VCaP (cell line): ENCODE measurements around the gene SHANK1.

Source experiments
- H3K27ac ChIP-seq: fragments of 450-650 bp; 2 replicates; pipeline ENCODE4 v1.5.1; 2017
- TF ChIP-seq, protein P1 (sequence below): fragments of 450-650 bp; conservative IDR thresholded peaks from 2 replicates; pipeline ENCODE4 v1.5.1; 2017; ENCODE audit warnings: mild to moderate bottlenecking, moderate library complexity

The SHANK1 gene

DNA sequence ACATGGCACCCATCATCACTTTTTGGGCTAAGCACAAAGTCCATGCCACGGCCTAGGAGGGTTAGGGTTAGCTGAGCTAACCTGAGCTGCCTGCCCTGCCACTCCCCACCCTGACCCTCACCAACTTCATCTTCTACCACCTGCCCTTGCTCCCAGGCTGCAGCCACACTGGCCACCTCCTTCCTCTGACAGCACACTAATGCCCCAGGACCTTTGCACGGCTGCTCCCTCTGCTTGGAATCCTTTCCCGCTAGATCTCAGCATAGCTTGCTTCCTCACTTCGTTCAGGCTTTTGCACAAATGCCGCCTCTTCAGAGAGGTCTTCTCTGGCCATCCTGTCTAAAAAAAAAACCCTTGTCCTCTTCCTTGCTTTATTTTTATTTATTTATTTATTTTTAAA is 13.2 kb downstream of the SHANK1 start:
- TF ChIP-seq, protein P1, sequence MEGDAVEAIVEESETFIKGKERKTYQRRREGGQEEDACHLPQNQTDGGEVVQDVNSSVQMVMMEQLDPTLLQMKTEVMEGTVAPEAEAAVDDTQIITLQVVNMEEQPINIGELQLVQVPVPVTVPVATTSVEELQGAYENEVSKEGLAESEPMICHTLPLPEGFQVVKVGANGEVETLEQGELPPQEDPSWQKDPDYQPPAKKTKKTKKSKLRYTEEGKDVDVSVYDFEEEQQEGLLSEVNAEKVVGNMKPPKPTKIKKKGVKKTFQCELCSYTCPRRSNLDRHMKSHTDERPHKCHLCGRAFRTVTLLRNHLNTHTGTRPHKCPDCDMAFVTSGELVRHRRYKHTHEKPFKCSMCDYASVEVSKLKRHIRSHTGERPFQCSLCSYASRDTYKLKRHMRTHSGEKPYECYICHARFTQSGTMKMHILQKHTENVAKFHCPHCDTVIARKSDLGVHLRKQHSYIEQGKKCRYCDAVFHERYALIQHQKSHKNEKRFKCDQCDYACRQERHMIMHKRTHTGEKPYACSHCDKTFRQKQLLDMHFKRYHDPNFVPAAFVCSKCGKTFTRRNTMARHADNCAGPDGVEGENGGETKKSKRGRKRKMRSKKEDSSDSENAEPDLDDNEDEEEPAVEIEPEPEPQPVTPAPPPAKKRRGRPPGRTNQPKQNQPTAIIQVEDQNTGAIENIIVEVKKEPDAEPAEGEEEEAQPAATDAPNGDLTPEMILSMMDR = no peak
- no peak overlapping the region for H3K27ac ChIP-seq

DNA sequence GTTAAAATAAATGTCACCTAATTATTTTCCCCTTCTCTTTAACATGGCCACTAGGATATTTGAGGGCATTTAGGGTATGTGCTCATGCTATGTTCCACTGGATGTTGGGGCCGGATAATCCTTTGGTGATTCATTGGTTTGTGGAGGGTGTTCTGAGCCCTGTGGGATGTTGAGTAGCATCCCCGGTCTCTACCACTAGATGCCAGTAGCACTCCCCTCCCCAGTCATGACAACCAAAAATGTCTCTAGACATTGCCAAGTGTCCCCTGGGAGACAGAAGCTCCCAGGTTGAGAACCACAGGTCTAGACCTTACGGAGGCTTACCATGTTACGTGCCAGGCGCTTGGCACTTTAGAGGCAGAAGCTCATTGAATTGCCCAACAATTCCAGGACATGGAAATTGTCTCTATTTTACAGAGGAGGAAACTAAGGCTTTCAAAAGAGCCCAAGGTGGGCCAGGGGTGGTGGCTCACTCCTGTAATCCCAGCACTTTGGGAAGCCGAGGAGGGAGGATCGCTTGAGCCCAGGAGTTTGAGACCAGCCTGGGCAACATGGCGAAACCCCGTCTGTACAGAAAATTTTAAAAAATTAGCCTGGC is 14.1 kb downstream of the SHANK1 start:
- TF ChIP-seq, protein P1 = peak; percentile 96
- no peak overlapping the region for H3K27ac ChIP-seq

DNA sequence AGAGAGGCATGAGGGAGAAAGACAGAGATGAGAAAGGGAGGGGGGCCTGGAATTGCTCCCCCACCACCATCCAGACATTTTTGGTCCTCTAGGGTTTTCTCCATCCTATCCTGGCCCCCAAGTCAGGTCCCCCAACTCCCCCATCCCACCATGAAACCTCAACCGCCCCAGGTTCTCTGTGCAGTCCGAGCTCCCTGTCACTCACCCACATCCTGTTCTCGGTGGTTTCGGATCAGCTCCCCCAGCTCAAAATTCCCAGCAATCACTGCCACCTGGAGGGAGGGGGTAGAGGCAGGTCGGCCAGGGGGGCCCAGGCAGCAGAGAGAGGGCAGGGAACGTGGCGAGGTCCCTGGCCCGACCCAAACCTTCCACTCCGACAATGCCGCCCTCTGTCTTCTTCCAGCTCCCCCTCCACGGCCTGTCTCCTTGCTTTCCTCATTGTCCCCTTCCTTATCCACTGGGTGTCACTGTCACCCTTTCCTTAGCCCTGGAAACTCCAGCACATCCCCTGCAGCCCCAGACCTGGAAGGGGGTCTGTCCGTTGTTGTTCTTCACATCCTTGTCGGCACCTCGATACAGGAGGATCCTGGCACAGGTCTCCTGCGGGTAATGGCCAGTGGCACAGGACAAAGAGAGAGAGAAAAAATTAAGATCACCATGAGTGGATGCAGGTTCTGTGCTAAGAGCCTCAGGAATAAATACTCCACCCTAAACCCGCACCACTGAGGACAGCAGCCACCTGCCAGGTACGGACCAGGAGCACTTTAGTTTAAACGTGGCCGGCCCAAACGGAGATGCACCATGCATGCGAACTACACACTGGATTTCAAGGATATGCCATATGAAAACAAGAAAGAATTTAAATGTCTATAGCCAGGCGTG is 15.4 kb downstream of the SHANK1 start:
- no peak overlapping the region for H3K27ac ChIP-seq
- TF ChIP-seq, protein P1 = peak; percentile 80

DNA sequence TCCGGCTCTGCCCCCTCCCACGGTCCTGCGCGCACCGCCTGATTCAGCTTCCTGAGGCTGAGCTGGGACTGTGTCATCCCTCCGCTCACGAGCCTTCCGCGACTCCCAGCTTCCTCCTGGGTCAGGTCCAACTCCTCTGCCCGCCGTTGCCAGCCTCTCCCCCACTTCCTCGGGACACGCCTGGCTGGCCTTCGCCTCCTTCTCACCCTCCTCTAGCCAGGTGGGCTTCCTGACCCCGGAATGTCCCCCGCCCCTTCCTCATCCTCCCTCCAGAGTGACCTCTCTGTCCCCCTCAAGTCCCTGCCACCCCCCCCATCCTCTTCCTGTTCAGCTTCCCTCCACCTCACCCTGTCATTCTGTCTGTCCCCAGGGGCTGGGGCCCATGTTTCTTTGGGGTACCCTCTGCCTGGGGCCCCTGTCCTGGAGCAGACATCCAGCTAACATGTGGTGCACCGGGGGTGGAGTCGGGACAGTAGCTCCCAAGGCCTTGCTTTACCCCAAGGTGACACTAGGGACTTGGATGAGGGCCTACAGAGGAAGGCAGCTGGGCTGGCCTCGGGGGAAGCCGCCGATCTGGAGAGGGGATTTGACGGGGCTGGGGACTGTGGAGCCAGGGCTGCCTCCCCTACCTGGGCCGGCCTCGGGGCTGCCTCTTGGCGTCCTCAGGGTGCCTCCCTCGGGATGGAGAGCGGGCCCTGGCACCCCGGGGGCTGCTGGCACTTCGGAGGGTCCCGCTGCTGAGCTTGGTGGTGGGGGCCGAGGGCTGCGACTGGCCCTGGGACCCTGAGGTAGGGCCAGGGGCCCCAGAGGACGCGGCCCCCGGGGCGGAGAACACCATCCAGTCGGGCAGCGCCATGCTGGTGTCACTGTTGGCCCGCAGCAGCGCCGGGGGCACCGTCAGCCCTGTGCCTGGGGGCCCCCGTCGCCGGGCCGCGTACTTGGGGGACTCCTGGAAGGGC is 16.5 kb downstream of the SHANK1 start:
- TF ChIP-seq, protein P1 = no peak
- no peak overlapping the region for H3K27ac ChIP-seq

DNA sequence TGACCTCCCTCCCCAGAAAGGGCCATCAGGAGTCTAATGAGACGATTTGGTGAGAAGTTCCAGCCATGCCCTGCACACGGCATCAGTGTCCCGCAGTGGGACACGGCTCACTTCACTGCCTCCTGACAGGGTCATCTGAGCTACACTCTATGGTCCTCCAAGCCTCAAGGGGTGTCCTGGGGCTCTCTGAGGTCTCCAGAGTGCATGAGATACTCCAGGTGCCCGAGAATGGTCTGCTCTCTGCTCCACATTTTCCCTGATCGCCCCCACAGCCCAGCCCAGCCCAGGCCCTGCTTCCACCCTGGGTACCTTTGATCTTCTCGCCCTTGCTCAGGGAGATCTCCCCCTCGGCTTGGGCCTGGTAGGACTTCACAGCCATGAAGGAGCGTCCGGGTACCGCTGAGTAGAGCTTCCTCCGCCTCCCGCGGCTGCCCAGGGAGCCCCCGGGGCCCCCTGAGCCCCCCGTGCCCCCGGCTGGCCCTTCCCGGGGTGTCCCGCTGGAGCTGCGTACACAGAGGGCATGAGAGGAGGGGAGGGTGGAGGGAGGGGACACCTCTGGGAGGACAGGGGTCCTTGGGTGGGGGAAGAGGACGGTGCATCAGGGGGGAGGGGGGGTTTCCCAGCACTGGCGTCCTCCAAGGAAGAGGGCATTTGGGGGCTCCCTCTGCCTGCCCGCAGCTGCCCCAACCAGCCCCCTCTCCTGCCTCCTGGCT is 17.3 kb downstream of the SHANK1 start:
- H3K27ac ChIP-seq = no peak overlapping the region
- TF ChIP-seq, protein P1 = no peak

DNA sequence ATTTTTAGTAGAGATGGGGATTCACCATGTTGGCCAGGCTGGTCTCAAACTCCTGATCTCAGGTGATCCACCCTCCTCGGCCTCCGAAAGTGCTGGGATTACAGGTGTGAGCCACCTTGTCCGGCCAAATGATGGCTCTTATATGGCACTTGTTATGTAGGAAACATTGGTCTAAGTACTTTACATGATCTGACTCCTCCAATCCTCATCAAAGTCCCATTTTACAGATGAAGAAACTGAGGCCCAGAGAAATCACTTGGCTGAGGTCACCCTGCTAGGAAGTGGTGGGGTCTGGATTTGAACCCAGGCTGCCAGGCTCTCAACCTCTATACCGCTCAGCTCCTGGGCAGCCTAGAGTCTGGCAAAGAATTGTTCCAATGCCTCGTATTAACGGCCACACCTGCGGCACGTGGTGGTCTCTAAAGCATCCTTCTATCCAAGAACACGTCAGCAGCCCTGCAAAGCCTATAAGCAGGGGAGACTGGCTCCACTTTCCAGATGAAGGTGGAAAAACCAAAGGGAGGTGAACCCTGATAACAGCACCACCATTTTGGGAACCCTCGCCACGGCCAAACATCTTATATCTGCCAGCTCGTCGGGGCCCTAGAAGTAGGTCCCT is 18.1 kb downstream of the SHANK1 start:
- H3K27ac ChIP-seq = no peak overlapping the region
- TF ChIP-seq, protein P1 = no peak
